ENCODE results near the gene PTPRJ.

The PTPRJ gene

GRCh38 chr11:47955061-47955755 lies 25.2 kb upstream of the PTPRJ start:
- POLR2A ChIA-PET (ENCODE audit: low non-redundant PET): no interaction called here
- no peak overlapping the region for H3K27ac ChIP-seq
- no peak for TF ChIP-seq CTCF (conservative IDR thresholded peaks at IDR 0.05; ENCODE audit: low read depth)
- DNase-seq (ENCODE audit: low spot score): no peak
- CTCF ChIA-PET: no interaction called here

- DNase-seq (ENCODE audit: low spot score): no peak
- TF ChIP-seq CTCF (conservative IDR thresholded peaks at IDR 0.05; ENCODE audit: low read depth): no peak
- POLR2A ChIA-PET (ENCODE audit: low non-redundant PET): no interaction called here
- H3K27ac ChIP-seq: no peak overlapping the region
- CTCF ChIA-PET: no interaction called here
Observed at GRCh38 chr11:47960015-47960414, 20.3 kb upstream of the PTPRJ start.

GRCh38 chr11:47961383-47961782 lies 19.0 kb upstream of the PTPRJ start:
- no peak for TF ChIP-seq CTCF (conservative IDR thresholded peaks at IDR 0.05; ENCODE audit: low read depth)
- no peak overlapping the region for H3K27ac ChIP-seq
- ChIA-PET CTCF (no interaction called here), POLR2A (ENCODE audit: low non-redundant PET) (no interaction called here)
- DNase-seq (ENCODE audit: low spot score): no peak

GRCh38 chr11:47964546-47964945 lies 15.8 kb upstream of the PTPRJ start:
- POLR2A ChIA-PET (ENCODE audit: low non-redundant PET): no interaction called here
- no peak for TF ChIP-seq CTCF (conservative IDR thresholded peaks at IDR 0.05; ENCODE audit: low read depth)
- H3K27ac ChIP-seq: no peak overlapping the region
- CTCF ChIA-PET: no interaction called here
- DNase-seq (ENCODE audit: low spot score): no peak

- ChIA-PET CTCF (interaction anchor here (0.6 to 0.7 kb wide), 2 partner anchors 16 to 69 kb away, joined by 3 to 5 read pairs; no protein-coding TSS in a partner anchor), POLR2A (ENCODE audit: low non-redundant PET) (no interaction called here)
- DNase-seq (ENCODE audit: low spot score): no peak
- TF ChIP-seq CTCF (conservative IDR thresholded peaks at IDR 0.05; ENCODE audit: low read depth): no peak
- no peak overlapping the region for H3K27ac ChIP-seq
Observed at GRCh38 chr11:47967577-47968525, 12.5 kb upstream of the PTPRJ start.

- no peak for DNase-seq (ENCODE audit: low spot score)
- CTCF ChIA-PET: no interaction called here
- H3K27ac ChIP-seq: no peak overlapping the region
- TF ChIP-seq CTCF (conservative IDR thresholded peaks at IDR 0.05; ENCODE audit: low read depth): no peak
- POLR2A ChIA-PET (ENCODE audit: low non-redundant PET): no interaction called here
Observed at GRCh38 chr11:47969401-47969800, 11.0 kb upstream of the PTPRJ start.
